Measurements from ENCODE around the gene IL1RL1.

IL1RL1 gene

DNA sequence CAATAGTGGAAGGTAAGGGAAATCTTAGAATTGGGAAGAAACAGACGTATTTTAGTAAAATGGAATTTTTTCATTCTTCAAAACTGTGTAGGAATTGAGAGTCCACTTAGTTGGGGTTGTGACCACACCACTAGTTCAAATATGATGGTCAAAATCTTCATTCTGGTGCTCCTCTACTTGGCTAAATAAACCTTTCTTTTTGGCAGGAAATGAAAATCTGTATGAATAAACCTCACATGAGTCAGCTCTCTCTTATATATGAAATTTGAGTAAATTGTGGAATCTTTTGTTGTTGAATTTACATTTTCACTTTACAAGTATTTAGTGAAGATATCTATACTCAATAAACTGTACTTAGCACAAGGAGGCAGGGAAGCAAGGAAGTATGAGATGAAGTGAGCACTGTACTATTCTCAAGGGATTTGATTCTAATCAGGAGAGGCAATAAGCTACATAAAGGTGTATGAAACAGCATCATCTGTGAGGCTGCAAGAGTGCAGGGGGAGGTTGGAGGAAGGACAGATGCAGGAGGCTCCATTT, 64.8 kb downstream of the IL1RL1 start:
- no peak for DNase-seq

DNA sequence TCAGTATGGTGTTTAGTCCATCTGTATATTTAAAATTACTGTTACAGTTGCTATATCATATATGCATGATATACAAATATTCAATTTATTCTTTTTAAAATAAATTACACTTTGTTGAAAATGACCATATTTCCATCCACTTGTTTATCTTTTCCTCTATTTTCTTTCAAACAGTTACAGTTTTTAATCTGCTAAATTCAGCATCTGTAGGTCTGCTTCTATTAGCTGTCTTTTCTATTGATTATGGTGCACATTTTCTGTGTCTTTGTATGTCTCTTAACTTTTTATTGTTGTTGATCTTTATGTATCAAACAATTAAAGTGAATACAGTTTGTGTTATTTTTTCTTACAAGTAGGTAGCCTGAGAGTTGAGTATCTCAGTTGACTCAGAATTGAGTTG, 72.4 kb downstream of the IL1RL1 start:
- no peak for DNase-seq

DNA sequence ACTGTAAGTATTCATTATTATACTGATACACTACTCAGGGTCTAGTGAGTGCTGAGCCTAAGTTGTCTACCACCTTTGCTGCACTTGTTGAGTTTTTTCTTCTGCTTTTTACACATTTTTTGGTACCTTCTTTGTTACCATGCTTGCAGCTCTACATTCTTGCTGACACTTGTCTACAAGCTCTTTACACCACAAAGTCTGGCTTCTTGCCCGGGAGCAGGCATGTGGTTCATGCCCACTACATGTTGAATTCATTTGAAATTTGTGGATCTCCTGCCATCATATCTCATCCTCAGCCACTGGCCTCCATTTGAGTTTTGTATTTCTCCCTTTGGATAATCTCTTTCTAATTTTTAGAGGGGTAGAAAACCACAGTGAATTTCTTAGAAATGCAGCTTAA, 74.2 kb downstream of the IL1RL1 start:
- DNase-seq = no peak

DNA sequence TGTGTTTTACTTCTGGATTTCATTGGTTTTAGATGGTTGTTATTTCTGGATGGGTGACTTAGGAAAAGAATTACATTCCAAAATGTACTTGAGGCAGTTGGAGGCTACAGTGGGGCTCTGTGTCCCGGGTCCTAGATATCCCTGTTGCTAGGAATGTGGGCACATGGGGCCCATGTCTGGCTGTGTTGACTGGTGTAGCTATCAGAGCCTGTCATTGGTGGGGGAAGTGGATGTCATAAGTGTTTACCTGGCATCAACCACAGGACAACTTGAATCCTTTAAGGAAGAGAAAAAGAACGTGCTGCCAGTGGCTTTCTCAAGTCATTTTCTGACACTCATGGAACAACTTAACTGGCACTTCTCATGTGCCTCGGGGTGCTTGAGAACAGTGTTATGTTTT, 74.6 kb downstream of the IL1RL1 start:
- DNase-seq = no peak

DNA sequence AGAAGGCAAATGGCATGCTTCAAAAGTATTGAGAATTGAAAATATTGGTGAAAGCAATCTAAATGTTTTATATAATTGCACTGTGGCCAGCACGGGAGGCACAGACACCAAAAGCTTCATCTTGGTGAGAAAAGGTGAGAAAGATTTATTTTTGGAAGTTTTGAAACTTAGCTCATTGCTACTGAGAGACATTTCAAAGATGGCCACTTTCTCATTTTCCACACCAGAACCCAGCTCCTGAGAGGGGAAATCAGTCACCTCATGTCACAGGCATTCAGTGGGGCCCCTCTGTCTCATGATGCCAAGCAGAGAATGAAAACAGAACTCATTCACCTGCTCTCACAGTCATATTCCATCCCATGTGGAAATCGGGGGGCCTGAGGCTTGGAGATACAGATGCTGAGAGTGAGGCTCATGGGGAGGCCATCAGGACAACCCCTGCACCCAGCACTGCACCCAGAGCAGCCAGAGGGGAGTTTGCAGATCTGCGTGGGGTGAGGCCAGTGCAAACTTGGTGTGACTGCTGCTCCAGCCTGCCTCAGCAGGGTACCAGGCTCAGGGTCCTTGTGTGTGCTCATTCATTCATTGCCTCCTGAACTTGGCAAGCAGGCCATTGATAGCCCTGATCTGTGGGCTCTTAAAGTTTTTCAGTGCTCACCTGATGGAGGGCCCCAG, 75.6 kb downstream of the IL1RL1 start:
- no peak for DNase-seq

DNA sequence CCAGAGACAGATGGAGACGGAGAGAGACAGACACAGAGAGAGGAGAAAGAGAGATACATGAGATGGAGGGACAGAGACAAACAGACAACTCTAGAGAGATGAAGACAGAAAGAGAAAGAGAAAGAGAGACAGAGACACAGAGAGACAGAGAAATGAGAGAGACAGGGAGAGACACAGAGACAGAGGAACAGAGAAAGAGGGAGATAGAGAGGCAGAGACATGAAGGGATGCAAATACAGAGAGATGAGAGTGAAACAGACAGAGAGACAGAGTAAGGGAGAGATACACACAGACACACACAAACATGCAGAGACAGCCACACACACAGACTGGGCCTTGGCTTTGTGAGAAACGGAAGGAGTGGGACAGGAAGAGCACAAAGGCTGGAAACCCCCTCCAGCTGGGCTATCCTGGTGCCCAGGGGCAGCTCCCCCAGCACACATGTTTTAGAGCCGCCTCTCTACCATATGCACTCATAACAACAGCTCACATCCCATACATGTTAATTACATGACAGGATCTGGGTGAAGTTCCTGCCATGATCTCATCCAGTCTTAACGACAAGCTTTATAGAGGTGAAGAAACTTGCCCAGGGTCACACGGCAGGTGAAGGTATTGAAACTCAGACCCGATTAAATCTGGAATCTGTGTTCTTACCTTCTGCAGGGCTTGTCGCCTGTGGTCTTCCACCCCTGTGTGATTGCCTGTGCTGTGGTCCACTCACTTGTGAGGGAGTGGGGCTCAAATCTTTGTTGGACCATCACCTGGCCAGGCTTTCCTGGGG, 76.6 kb downstream of the IL1RL1 start:
- no peak for DNase-seq

DNA sequence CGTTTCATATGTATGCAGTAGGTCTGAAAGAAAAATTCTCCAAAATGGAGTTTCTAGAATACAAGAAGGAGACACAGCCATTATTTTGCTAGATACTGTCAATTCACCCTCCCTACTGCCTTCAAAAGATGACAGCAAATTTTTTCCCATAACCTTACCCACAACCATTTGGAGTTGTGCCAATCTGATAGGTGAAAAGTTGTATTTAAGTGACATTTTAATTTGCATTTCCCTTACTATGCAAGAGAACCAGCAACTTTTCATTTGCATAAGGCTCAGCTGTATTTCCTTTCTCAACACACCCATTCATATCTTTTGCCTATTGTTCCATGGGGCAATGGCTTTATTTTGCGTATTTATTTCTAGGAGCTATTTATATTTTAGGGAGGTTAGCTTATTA, 80.2 kb downstream of the IL1RL1 start:
- no peak for DNase-seq

DNA sequence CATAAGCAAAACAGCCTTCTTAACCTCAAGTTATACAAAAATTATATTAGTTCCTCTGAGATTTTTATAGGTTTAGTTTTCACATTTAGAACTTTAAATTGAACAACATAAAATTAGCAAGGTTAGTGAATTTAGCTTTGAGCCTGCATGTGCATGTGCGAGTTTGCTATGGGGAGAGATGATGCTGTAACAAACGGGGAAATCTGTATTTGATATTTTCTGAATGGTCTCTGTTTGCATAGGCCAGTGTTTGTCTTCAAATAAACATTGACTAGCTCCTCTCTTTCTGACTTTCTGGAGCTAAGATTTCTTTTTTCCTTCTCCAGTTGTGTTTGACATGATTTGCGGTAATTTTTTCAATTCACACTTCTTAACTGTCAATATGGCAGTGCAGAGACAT, 80.7 kb downstream of the IL1RL1 start:
- DNase-seq = no peak

DNA sequence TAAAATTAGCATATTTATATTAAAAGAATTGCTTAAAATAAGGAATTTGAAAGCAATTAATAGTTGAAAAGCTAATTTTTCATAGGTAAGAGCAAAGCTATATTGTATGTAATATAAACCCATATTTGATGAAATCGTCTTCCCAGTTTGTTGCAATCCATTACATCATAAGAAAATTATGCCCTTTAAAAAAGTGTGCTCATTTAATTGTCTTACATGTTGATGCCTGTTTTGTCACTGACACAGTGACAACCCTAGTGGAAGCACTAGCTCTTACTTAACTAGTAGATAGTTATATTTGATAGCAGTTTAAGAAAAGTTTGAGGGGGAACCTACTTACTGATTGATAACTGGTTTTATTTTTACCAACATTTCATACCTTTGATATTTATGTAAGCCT, 81.6 kb downstream of the IL1RL1 start:
- no peak for DNase-seq

DNA sequence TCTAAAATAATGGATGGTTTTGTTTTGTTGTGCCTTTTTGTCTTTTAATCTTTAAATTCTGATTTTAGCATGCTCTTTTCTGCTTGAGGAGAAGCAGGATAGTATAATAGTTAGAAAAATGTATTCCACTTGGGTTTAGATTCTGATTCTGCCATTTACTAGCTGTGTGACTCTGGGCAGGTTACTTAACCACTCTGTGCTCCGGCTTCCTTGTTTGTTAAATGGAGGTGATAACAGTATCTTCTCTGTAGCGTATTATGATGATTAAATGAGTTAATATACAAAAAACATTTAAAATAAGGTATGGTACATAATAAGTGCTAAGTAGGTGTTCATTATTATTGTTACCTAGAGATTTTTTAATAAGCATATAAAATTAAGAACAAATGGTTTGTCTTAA, 84.6 kb downstream of the IL1RL1 start:
- no peak for DNase-seq

DNA sequence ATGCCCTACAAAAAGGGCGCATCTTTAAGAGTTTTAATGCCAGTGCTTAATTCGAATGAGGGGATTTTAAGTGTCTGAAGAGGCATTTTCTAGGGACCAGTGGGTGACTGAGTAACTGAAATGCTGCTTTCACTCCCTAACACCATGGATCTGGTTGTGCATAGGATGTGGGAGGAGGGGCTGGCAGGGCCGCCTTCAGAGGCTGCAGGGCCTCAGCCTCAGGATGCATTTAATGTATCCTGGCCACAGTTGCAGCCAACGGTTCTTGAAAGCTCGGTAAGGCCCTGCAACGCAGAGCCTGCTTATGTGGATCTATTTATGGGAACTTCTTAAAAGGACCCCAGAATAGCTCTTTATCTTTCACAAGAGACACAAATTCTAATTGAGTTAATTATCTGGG, 85.8 kb downstream of the IL1RL1 start:
- no peak for DNase-seq

DNA sequence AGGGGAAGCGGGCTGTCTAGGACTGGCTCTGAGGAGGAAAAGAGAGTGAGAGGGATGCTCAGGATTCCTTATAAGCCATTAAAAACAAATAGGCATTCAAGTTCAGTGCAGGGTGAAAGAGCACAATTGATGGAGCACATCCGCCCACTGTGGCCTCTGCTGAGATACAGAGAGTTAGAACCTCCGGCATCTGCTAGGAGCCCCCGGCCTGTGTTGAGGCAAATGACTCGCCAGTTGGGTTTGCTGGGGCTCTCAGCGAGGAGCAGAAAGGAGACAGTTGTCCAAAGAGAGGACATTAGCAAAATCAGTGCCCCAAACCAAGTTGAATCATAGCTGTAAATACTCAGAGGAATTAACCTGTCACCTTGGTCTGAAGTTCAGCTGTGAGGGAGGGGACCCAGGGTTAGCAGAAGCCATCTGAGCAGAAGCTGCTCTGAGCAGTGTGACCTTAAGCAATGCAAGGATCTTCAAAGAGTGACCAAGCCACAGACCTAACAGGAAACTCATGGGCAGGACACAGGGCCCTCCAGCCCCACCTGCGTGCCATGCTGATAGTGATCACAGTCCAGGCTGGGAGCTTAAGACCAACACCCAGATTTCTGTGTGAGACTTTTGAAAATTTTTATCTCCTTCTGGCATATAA, 88.3 kb downstream of the IL1RL1 start:
- no peak for DNase-seq

DNA sequence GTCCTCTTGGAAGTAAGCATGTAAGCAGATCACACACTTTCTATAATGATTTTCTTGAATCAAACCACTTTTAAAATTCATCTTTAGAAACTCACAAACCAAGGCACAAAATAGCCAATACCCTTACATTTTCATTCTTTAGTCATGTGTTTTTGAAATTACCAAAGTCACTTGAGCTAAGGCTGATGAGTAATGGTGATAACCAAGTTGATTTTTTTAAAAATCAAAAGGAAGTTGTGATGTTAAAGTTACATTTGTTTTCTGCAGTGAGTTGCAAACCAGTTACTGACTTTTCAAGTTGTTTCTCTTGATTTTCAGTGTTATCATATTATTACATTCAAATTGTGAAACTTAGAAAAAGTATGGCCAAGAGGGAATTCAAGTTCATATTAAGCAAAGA, 90.1 kb downstream of the IL1RL1 start:
- DNase-seq = no peak
